Fibroblast of lung (primary cell): ENCODE results near the gene RCOR3.

Source experiments
- EZH2 ChIP-seq: IDR thresholded peaks from 2 replicates; pipeline ENCODE4 v1.5.1; 2012; ENCODE audit warnings: low read length, control low read depth, mild to moderate bottlenecking; ENCODE audit errors: missing control alignments
- TF ChIP-seq, protein P1 (sequence below), 2 donors: IDR thresholded peaks in 1 of 2; conservative IDR thresholded peaks in 1 of 2; 1 replicate in 1 of 2; 2 replicates in 1 of 2; pipeline ENCODE4 v1.5.1; 2011 to 2012; ENCODE audit warnings: low read length in 2 of 2, control low read depth in 1 of 2, inconsistent platforms in 1 of 2, low read depth in 1 of 2, mild to moderate bottlenecking in 1 of 2

DNA sequence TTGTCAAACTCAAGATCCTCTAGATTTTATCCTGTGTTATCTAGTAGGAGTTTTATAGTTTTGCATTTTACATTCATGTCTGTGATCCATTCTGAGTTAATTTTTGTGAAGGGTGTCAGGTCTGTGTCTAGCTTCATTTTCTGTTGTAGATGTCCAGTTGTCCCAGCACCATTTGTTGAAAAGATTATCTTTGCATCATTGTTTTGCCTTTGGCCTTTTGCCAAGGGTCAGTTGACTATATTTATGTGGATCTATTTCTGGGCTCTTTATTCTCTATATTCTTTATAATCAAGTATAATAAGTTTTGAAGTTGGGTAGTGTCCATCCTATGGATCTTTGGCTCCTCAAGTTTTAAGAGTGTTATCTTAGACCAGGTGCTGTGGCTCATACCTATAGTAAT, 89.4 kb downstream of the RCOR3 start:
- TF ChIP-seq, protein P1, sequence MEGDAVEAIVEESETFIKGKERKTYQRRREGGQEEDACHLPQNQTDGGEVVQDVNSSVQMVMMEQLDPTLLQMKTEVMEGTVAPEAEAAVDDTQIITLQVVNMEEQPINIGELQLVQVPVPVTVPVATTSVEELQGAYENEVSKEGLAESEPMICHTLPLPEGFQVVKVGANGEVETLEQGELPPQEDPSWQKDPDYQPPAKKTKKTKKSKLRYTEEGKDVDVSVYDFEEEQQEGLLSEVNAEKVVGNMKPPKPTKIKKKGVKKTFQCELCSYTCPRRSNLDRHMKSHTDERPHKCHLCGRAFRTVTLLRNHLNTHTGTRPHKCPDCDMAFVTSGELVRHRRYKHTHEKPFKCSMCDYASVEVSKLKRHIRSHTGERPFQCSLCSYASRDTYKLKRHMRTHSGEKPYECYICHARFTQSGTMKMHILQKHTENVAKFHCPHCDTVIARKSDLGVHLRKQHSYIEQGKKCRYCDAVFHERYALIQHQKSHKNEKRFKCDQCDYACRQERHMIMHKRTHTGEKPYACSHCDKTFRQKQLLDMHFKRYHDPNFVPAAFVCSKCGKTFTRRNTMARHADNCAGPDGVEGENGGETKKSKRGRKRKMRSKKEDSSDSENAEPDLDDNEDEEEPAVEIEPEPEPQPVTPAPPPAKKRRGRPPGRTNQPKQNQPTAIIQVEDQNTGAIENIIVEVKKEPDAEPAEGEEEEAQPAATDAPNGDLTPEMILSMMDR (conservative IDR thresholded peaks at IDR 0.05 in 1 of 2, IDR thresholded peaks at IDR 0.05 in 1 of 2; ENCODE audit: low read depth in 1 of 2, low read length in 2 of 2) = no peak
- no peak for TF ChIP-seq EZH2
